ENCODE results near the gene UTP20.

The UTP20 gene
- total RNA-seq: 52.7 to 290 (median 96.3) reads per million in 9 experiments

DNA sequence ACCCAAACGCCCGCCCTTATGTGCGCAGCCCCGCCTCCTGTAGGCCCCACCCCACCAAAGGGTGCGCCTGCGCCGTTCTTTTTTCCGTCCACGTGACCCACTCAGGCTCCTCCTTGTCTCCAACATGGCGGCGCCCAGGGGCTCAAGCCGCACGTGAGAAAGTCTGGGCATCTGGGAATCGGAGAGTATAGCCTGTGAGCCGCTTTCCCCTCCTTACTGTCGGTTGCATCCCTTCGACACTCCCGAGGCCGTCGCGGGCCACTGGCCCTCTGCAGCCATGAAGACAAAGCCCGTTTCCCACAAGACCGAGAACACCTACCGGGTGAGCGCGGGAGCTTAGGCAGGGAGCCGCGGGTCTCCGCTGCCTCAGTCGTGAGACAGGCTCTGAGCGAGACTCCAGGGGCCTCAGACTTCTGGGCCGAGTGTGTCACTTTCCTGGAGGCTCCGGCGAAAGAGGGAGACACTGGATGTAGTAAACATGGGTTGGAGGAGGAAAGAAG, at the start of gene UTP20:
UTP20 (plus strand) TSS at position 100 of the 500 bp plus-strand sequence; CDS start at position 278, 178 bp downstream.
- H3K36me3 Mint-ChIP-seq (ENCODE audit: insufficient read depth): peaks cover 14% of the 10 kb centered on the region
- peak; percentile 93 to 95 (median 93) for DNase-seq
- H3K27me3 Mint-ChIP-seq: peaks cover 19 to 26% of the 10 kb centered on the region in 2 donors
- peak within 1 kb of the TSS; percentile 93 to 94 for H3K4me3 Mint-ChIP-seq
- no peaks in the 10 kb centered on the region for H3K9me3 Mint-ChIP-seq
- peak; percentile 99 for ATAC-seq (replicated peaks)
- H3K4me1 Mint-ChIP-seq (ENCODE audit: low read depth in 2 of 2): peaks cover 0 to 10% of the 10 kb centered on the region in 2 donors
- peak within 1 kb of the TSS; percentile 53 to 89 for H3K27ac Mint-ChIP-seq

DNA sequence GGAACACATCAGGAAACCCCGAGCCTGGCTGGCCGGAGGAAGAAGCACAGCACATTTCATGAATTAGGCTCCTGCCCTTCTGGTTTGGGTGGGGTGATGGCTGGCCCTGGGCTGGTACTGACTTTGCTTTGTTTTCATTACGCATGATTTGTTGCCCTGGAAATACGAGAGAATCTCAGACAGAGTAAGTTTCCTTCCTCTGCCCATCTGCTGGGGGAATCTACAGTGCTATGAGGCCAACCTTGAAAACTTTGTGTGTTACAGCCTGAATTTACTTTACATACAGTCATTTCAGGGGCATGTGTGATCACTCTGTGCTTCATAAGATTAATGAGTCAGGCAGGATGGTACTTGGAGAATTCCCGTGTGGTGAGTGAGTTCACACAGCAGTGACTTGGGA, 49.4 kb upstream of the UTP20 start:
- ATAC-seq (replicated peaks): no peak
- H3K4me1 Mint-ChIP-seq (ENCODE audit: low read depth in 2 of 2): no peaks in the 10 kb centered on the region
- H3K4me3 Mint-ChIP-seq: no peak overlapping the region
- H3K27ac Mint-ChIP-seq: no peak overlapping the region
- H3K27me3 Mint-ChIP-seq: peaks cover 21 to 36% of the 10 kb centered on the region in 2 donors
- H3K36me3 Mint-ChIP-seq (ENCODE audit: insufficient read depth): no peaks in the 10 kb centered on the region
- no peaks in the 10 kb centered on the region for H3K9me3 Mint-ChIP-seq
- no peak for DNase-seq

DNA sequence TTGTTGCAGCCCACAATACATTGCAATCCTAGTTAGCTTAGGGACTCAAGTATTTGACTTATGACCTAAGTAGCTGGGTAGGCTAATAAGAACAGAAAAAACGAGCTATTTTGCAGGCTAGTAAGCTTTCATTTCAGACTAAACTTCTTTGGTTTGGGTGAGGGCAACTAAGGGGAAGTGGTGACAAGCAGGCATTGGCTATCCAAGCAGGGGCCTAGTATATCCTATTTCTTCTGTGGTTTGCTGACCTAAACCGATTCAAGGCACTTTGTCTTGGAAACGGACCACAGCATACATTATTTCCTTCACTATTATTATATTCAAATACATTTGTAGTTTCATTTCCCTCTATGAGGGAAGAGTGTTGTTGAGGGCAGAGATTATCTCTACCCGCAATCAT, 48.3 kb upstream of the UTP20 start:
- peaks cover 21 to 33% of the 10 kb centered on the region in 2 donors for H3K27me3 Mint-ChIP-seq
- H3K36me3 Mint-ChIP-seq (ENCODE audit: insufficient read depth): no peaks in the 10 kb centered on the region
- no peak for ATAC-seq (replicated peaks)
- no peak for DNase-seq
- H3K9me3 Mint-ChIP-seq: no peaks in the 10 kb centered on the region
- H3K4me3 Mint-ChIP-seq: no peak overlapping the region
- no peak overlapping the region for H3K27ac Mint-ChIP-seq
- H3K4me1 Mint-ChIP-seq (ENCODE audit: low read depth in 2 of 2): no peaks in the 10 kb centered on the region

DNA sequence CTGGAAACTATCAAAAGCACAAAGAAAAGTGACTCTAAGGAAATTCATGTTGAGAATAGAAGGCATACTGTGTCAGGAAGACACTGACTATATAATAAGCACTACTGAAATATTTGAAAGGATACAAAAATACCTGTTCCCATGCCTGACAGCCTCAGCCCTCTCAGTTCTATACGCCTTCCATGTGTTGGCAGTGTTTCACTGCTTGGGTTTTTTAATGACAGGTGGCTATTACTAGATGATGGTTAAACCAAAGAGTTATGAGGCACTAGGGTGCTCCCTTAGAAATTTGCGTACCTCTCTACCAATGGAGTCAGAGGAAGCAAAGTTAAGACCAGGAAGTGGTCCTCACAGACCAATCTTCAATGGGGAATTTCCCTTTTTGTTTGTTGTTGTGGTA, 44.2 kb upstream of the UTP20 start:
- Mint-ChIP-seq H3K36me3 (ENCODE audit: insufficient read depth) (no peaks in the 10 kb centered on the region), H3K4me1 (ENCODE audit: low read depth in 2 of 2) (no peaks in the 10 kb centered on the region)
- no peak for ATAC-seq (replicated peaks)

DNA sequence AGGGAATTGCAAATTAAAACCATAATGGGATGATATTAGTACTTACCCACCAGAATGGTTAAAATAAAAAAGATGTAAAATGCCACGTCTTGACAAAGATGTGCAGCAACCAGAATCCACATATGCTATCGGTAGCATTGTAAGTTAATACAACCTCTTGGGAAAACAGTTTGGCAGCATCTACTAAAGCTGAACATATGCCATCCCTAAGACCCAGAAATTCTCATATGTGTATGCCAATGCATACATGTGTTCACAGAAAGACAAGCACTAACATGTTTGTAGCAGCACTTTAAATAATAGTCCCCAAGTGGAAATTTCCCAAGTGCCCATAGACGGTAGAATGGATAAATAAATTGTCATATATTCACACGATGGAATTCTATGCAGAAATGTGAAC, 41.6 kb upstream of the UTP20 start:
- H3K4me1 Mint-ChIP-seq (ENCODE audit: low read depth in 2 of 2): no peaks in the 10 kb centered on the region
- no peak overlapping the region for H3K27ac Mint-ChIP-seq
- ATAC-seq (replicated peaks): no peak
- no peak overlapping the region for H3K4me3 Mint-ChIP-seq
- H3K9me3 Mint-ChIP-seq: no peaks in the 10 kb centered on the region
- H3K27me3 Mint-ChIP-seq: peaks cover 10 to 28% of the 10 kb centered on the region in 2 donors
- H3K36me3 Mint-ChIP-seq (ENCODE audit: insufficient read depth): no peaks in the 10 kb centered on the region
- DNase-seq: no peak

More for the DNA sequence above, 44.2 kb upstream of the UTP20 start:
- Mint-ChIP-seq H3K27me3 (peaks cover 24 to 38% of the 10 kb centered on the region in 2 donors), H3K27ac (no peak overlapping the region), H3K4me3 (no peak overlapping the region), H3K9me3 (no peaks in the 10 kb centered on the region)
- DNase-seq: no peak

DNA sequence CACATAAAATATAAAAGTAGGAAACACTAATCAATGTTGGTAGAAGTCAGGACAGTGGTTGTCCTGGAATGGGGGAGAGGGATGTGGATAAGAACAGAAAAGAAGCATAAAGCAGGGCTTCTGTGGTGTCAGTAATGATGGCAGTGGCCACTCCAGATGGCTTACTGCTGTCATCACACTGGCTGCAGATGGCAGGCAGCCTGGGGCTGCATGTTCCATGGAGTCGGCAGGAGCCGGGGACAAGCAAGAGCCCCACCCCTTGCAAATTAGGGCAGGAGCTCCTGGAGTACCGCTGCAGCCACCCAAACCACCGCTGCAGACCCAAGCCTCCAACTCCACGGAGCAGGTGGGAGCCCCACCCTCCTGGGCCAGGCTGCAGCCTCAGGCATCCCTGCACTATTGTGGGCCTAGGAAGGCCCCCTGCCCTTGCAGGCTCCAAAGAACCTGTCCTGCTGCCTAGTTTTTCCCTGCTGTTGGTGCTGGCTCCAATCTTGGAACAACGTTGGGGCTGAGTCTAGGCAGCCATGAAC, 41.0 kb upstream of the UTP20 start:
- DNase-seq (no peak), ATAC-seq (replicated peaks) (no peak)
- Mint-ChIP-seq H3K4me1 (ENCODE audit: low read depth in 2 of 2) (no peaks in the 10 kb centered on the region), H3K4me3 (no peak overlapping the region), H3K27me3 (peaks cover 9 to 22% of the 10 kb centered on the region in 2 donors), H3K27ac (no peak overlapping the region), H3K9me3 (no peaks in the 10 kb centered on the region), H3K36me3 (ENCODE audit: insufficient read depth) (no peaks in the 10 kb centered on the region)

DNA sequence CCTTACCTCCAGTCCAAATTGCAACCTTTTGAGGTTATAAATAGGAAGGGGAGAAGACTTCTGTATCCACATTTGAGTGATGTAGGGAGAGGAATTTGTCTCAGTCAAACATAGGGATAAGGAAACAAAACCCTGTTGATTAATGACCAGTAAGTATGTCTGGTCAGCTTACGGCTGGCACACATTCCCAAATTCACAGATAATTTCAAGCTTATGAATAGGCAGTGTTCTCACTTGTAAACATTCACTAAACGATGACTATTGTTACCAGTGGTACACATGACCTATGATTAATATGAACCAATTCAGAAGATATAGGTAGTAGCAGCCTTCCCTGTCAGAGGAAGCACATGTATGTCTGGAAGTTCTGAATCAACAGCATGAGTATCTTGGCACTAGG, 36.8 kb upstream of the UTP20 start:
- no peak for ATAC-seq (replicated peaks)
- H3K4me1 Mint-ChIP-seq (ENCODE audit: low read depth in 2 of 2): no peaks in the 10 kb centered on the region

DNA sequence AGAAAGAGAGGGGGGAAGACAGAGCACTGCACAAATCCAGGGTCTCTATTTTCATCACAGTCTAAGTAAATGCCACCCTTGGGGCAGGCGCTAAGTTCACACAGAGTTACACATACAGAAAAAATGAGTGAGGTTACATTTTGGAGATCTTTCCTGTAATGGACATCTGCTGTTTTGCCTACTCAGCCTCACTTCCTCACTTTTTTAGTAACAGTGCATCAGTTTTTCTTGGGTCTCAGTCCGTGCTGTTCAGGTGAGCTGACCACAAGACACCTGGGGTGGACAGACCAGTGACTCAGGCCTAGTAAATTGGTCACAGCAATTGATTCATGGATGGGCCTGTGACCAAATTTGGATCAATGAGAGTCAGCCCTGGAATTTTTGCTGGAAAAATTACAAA, 36.3 kb upstream of the UTP20 start:
- H3K27ac Mint-ChIP-seq: no peak overlapping the region
- H3K27me3 Mint-ChIP-seq: peaks cover 3 to 12% of the 10 kb centered on the region in 2 donors
- H3K4me3 Mint-ChIP-seq: no peak overlapping the region
- no peaks in the 10 kb centered on the region for H3K4me1 Mint-ChIP-seq (ENCODE audit: low read depth in 2 of 2)
- no peaks in the 10 kb centered on the region for H3K9me3 Mint-ChIP-seq
- H3K36me3 Mint-ChIP-seq (ENCODE audit: insufficient read depth): no peaks in the 10 kb centered on the region
- no peak for DNase-seq
- ATAC-seq (replicated peaks): no peak

More for the DNA sequence above, 36.8 kb upstream of the UTP20 start:
- DNase-seq: no peak
- Mint-ChIP-seq H3K4me3 (no peak overlapping the region), H3K36me3 (ENCODE audit: insufficient read depth) (no peaks in the 10 kb centered on the region), H3K27me3 (peaks cover 6 to 17% of the 10 kb centered on the region in 2 donors), H3K9me3 (no peaks in the 10 kb centered on the region), H3K27ac (no peak overlapping the region)

DNA sequence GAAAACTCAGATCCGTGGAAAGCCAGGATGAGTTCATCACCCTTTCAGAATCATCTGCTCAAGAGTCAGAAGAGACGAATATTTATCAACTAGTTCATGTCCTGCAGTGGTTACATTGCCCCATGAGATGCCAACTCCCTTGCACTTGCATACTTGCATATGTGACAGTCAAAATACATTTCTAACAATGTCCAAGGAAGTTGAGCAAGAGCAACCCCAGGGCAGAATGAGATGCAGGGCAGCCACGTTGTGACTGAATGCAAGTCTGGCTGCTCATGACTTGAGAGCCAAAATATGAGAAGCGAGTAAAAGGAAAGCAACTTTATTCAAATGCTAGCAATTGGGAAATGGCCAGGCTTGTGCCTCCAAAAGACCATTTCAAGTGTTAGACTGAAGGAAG, 23.6 kb upstream of the UTP20 start:
- no peak for ATAC-seq (replicated peaks)
- H3K27ac Mint-ChIP-seq: no peak overlapping the region
- no peaks in the 10 kb centered on the region for H3K9me3 Mint-ChIP-seq
- H3K36me3 Mint-ChIP-seq (ENCODE audit: insufficient read depth): peaks cover 2% of the 10 kb centered on the region
- H3K27me3 Mint-ChIP-seq: peaks cover 6 to 22% of the 10 kb centered on the region in 2 donors
- no peak overlapping the region for H3K4me3 Mint-ChIP-seq
- peaks cover 0 to 2% of the 10 kb centered on the region in 2 donors for H3K4me1 Mint-ChIP-seq (ENCODE audit: low read depth in 2 of 2)
- no peak for DNase-seq

DNA sequence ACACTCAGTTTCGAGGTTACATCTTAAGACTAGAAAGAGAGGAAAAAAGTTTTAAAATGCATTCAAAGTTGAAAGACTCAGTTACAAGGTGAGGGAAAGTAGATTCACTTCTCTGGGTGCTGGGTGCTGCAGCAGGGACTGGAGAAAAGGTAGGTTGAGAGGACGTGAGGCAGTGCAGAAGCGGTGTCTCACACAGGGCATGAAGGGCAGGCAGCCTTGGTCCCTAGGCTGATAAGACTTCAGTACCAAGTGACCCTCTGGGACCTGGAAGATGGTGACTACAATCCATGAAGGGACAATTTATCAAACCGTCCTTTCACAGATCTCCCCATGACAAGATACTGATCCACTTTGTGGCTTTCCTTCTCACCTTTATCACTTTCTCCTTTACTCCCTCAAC, 22.5 kb upstream of the UTP20 start:
- Mint-ChIP-seq H3K4me3 (no peak overlapping the region), H3K27ac (no peak overlapping the region), H3K27me3 (peaks cover 6 to 21% of the 10 kb centered on the region in 2 donors), H3K9me3 (no peaks in the 10 kb centered on the region), H3K36me3 (ENCODE audit: insufficient read depth) (peaks cover 2% of the 10 kb centered on the region), H3K4me1 (ENCODE audit: low read depth in 2 of 2) (peaks cover 0 to 2% of the 10 kb centered on the region in 2 donors)
- ATAC-seq (replicated peaks) (no peak), DNase-seq (no peak)

DNA sequence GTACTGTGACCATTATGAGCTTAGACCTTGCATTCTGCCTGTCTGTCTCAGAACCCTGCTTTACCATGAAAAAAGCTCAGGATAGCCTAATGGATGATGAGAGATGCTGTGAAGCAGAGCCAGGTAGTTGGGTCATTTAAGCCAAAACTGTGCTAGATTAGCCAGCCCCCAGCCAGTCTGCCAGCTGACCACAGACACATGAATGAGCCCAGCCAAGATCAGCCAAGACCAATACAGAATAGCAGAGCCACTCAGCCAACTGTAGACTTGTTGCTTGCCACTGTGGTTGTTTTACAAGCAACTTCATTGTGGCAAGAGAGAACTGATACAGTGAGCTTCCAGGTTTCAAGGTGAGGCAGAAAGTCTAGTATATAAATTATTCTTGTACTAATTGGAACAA, 12.8 kb upstream of the UTP20 start:
- H3K27me3 Mint-ChIP-seq: peaks cover 52 to 77% of the 10 kb centered on the region in 2 donors
- no peak overlapping the region for H3K27ac Mint-ChIP-seq
- DNase-seq (no peak), ATAC-seq (replicated peaks) (no peak)
- no peak overlapping the region for H3K4me3 Mint-ChIP-seq
- peaks cover 3% of the 10 kb centered on the region for H3K36me3 Mint-ChIP-seq (ENCODE audit: insufficient read depth)
- no peaks in the 10 kb centered on the region for H3K4me1 Mint-ChIP-seq (ENCODE audit: low read depth in 2 of 2)
- peaks cover 0 to 6% of the 10 kb centered on the region in 2 donors for H3K9me3 Mint-ChIP-seq

DNA sequence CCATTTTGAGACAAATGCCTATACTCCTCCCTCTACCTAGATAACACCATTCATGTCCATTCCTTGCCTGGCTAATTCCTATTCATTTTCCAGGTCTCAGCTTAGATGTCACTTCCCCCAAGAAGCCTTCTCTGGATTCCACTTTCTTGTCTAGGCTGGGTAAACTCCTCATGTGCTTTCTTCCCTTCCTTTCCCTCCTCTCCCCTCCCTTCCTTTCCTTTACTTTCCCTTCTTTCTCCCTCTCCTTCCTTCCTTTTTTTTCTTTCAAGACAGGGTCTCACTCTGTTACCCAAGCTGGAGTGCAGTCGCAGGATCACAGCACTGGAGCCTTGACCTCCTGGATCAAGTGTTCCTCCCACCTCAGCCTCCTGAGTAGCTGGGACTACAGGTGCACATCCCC, 3.5 kb upstream of the UTP20 start:
- no peaks in the 10 kb centered on the region for H3K9me3 Mint-ChIP-seq
- DNase-seq (no peak), ATAC-seq (replicated peaks) (no peak)
- peaks cover 33 to 53% of the 10 kb centered on the region in 2 donors for H3K27me3 Mint-ChIP-seq
- H3K4me3 Mint-ChIP-seq: no peak overlapping the region
- peaks cover 10% of the 10 kb centered on the region for H3K36me3 Mint-ChIP-seq (ENCODE audit: insufficient read depth)
- H3K27ac Mint-ChIP-seq: no peak overlapping the region
- peaks cover 0 to 10% of the 10 kb centered on the region in 2 donors for H3K4me1 Mint-ChIP-seq (ENCODE audit: low read depth in 2 of 2)

DNA sequence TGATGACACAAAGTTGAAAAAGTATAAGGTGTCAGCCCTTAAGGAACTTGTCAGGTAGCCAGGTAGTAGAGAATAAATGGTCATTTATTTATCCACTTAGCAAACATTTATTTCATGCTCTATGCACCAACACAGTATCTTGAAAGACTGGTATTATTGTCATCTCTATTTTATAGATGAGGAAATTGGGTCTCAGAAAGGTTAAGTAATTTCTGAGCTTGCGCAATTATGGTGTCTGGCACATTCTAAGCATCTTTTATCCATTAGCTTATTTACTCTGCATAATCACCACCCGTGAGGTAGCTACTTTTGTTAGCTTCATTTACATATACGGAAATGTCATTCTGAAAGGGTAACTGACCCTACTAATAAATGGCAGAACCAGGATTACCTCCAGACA, 2.5 kb upstream of the UTP20 start:
- peaks cover 0 to 10% of the 10 kb centered on the region in 2 donors for H3K4me1 Mint-ChIP-seq (ENCODE audit: low read depth in 2 of 2)
- DNase-seq (no peak), ATAC-seq (replicated peaks) (no peak)
- peaks cover 14% of the 10 kb centered on the region for H3K36me3 Mint-ChIP-seq (ENCODE audit: insufficient read depth)
- H3K9me3 Mint-ChIP-seq: no peaks in the 10 kb centered on the region
- no peak overlapping the region for H3K27ac Mint-ChIP-seq
- no peak overlapping the region for H3K4me3 Mint-ChIP-seq
- peaks cover 24 to 43% of the 10 kb centered on the region in 2 donors for H3K27me3 Mint-ChIP-seq

DNA sequence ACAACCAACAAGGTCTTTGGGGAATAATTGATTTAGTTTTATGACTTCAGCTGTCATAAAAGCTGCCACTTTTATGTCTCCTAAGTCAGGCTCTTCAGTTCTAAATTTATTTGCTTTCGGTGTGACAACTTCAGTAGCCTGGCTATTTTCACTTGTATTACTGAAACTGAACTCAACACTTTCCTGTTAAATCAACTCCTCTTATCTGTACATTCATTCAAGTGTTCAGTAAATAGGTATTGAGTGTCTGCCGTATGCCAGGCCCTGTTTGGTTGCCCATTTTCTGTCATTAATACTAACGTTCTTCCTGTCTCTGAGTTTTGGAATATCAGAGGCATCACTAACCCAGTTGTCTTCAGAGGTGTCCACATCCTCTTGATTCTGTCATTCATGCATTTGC, 7.5 kb downstream of the UTP20 start:
- Mint-ChIP-seq H3K27ac (no peak overlapping the region), H3K27me3 (no peaks in the 10 kb centered on the region), H3K9me3 (no peaks in the 10 kb centered on the region), H3K4me3 (no peak overlapping the region), H3K36me3 (ENCODE audit: insufficient read depth) (peaks cover 37% of the 10 kb centered on the region), H3K4me1 (ENCODE audit: low read depth in 2 of 2) (no peaks in the 10 kb centered on the region)
- no peak for DNase-seq
- no peak for ATAC-seq (replicated peaks)
